LNCaP clone FGC (cell line): Measurements from ENCODE around the gene ARFRP1.
A peak's percentile ranks its signal among the peaks of the same experiment; 100 is the strongest.

Source experiments
- DNase-seq: peaks from one replicate; pipeline ENCODE4 v3.0.0-alpha.2; 2011; ENCODE audit warnings: low read depth
- H3K4me3 ChIP-seq: 2 replicates; pipeline ENCODE4 v1.5.1; 2011; ENCODE audit warnings: mild to moderate bottlenecking, low read depth, low read length, control low read depth
- CTCF ChIP-seq: IDR thresholded peaks from 2 replicates; pipeline ENCODE4 v1.5.1; 2012; ENCODE audit warnings: mild to moderate bottlenecking; ENCODE audit not compliant: control insufficient read depth, insufficient read depth; ENCODE audit errors: extremely low read depth

ARFRP1 gene

GRCh38 chr20:63657260-63657936 is 50.4 kb downstream of the ARFRP1 start:
- TF ChIP-seq CTCF: no peak
- peak overlapping the region; percentile 67 for H3K4me3 ChIP-seq
- no peak for DNase-seq

- no peak overlapping the region for H3K4me3 ChIP-seq
- no peak for TF ChIP-seq CTCF
- DNase-seq: no peak
Measured at GRCh38 chr20:63656451-63656850, 51.3 kb downstream of the ARFRP1 start.

GRCh38 chr20:63655249-63655648 is 52.5 kb downstream of the ARFRP1 start:
- H3K4me3 ChIP-seq: no peak overlapping the region
- DNase-seq: no peak
- TF ChIP-seq CTCF: no peak

- no peak for TF ChIP-seq CTCF
- no peak overlapping the region for H3K4me3 ChIP-seq
- DNase-seq: no peak
Measured at GRCh38 chr20:63653974-63654668, 53.7 kb downstream of the ARFRP1 start.

GRCh38 chr20:63653041-63653973 is 54.5 kb downstream of the ARFRP1 start, which contains the start of gene STMN3:
TSS of gene STMN3 (minus strand) at chr20:63653424. CDS start at chr20:63653345, 79 bp downstream.
- H3K4me3 ChIP-seq: no peak within 1 kb of the TSS
- TF ChIP-seq CTCF: no peak
- peak; percentile 34 for DNase-seq

- H3K4me3 ChIP-seq: no peak overlapping the region
- TF ChIP-seq CTCF: no peak
- no peak for DNase-seq
Measured at GRCh38 chr20:63652192-63652980, 55.4 kb downstream of the ARFRP1 start.
